Lung (tissue), 12 donors: Measurements from ENCODE around the gene SYT8. TPM values are rescaled to one million over a fixed set of nuclear protein-coding genes. Genes with fewer than 3 reads are reported as not detected.
"Not testable (repeated sequence)": the region's sequence is repeated elsewhere in the genome, so short reads cannot be mapped to it uniquely, and the experiment has no call there.

Experiments
- ATAC-seq: fragments of 200-7000 bp; cut with Tn5 transposase; one replicate; pipeline ENCODE4 v1.9.1; 2020; ENCODE audit warnings: moderate number of reproducible peaks; ENCODE audit not compliant: insufficient read depth, low FRiP score
- DNase-seq, 3 donors: peaks; one replicate each; pipeline ENCODE4 v3.0.0-alpha.2; 2013 to 2017
- H3K27ac ChIP-seq, 2 donors: one replicate each; pipeline ENCODE4 v1.5.1; 2013; ENCODE audit warnings: mild to moderate bottlenecking in 2 of 2, moderate library complexity in 2 of 2, control low read depth in 1 of 2, inconsistent platforms in 1 of 2, low read depth in 1 of 2, low read length in 1 of 2
- H3K27me3 ChIP-seq, 3 donors: one replicate each; pipeline ENCODE4 v1.5.1; 2013; ENCODE audit warnings: low read length in 2 of 3; ENCODE audit not compliant: control insufficient read depth in 3 of 3, insufficient read depth in 3 of 3
- H3K36me3 ChIP-seq, 4 donors: one replicate each; pipeline ENCODE4 v1.5.1; 2013; ENCODE audit warnings: low read length in 4 of 4, mild to moderate bottlenecking in 1 of 4, moderate library complexity in 1 of 4; ENCODE audit not compliant: control insufficient read depth in 4 of 4, insufficient read depth in 4 of 4
- H3K4me1 ChIP-seq, 5 donors: one replicate each; pipeline ENCODE4 v1.5.1; 2013; ENCODE audit warnings: low read length in 5 of 5, mild to moderate bottlenecking in 2 of 5, moderate library complexity in 1 of 5; ENCODE audit not compliant: control insufficient read depth in 5 of 5, insufficient read depth in 5 of 5
- H3K4me3 ChIP-seq: one replicate; pipeline ENCODE4 v1.5.1; 2013; ENCODE audit warnings: mild to moderate bottlenecking, control low read depth, moderate library complexity
- H3K9ac ChIP-seq, 2 donors: one replicate each; pipeline ENCODE4 v1.5.1; 2013; ENCODE audit warnings: low read length in 2 of 2, control low read depth in 1 of 2; ENCODE audit not compliant: insufficient read depth in 1 of 2
- H3K9me3 ChIP-seq, 4 donors: one replicate each; pipeline ENCODE4 v1.5.1; 2013; ENCODE audit warnings: low read length in 3 of 4, mild to moderate bottlenecking in 1 of 4, moderate library complexity in 1 of 4; ENCODE audit not compliant: control insufficient read depth in 4 of 4, insufficient read depth in 3 of 4
- WGBS, 2 donors: extraction: QIAGEN DNeasy Blood & Tissue Kit; methylation state at CpG; one replicate each; pipeline ENCODE4 v1.1.7; 2013; 5-methylcytosine and 5-hydroxymethylcytosine counted together
- polyA plus RNA-seq, 2 donors: library from polyadenylated mRNA; stranded (reverse); fragments of 200-250 nt; gene quantifications; one replicate each; pipeline ENCODE4 v1.2.1, GENCODE V29; 2013
- total RNA-seq, 2 donors: library from RNA; depleted of rRNA in 1 of 2; stranded (reverse); fragments of >200 nt in 1 of 2; gene quantifications; one replicate each; pipeline ENCODE4 v1.2.1, GENCODE V29; 2014 to 2021
- TF ChIP-seq, protein P1 (sequence below): IDR thresholded peaks from 2 replicates; pipeline ENCODE4 v1.5.1; 2012; ENCODE audit warnings: mild to moderate bottlenecking; ENCODE audit errors: control extremely low read depth, extremely low read depth
- donor health status: control.
- donor health status: control.
- donor health status: Bipolar disorder and iron deficiency.
- donor health status: healthy.
- donor health status: DM: yes; HTN: yes; CAD: no.

Gene SYT8
- total and polyA plus RNA-seq, 4 donors: 2.7 to 40.6 (median 16.9) TPM

DNA sequence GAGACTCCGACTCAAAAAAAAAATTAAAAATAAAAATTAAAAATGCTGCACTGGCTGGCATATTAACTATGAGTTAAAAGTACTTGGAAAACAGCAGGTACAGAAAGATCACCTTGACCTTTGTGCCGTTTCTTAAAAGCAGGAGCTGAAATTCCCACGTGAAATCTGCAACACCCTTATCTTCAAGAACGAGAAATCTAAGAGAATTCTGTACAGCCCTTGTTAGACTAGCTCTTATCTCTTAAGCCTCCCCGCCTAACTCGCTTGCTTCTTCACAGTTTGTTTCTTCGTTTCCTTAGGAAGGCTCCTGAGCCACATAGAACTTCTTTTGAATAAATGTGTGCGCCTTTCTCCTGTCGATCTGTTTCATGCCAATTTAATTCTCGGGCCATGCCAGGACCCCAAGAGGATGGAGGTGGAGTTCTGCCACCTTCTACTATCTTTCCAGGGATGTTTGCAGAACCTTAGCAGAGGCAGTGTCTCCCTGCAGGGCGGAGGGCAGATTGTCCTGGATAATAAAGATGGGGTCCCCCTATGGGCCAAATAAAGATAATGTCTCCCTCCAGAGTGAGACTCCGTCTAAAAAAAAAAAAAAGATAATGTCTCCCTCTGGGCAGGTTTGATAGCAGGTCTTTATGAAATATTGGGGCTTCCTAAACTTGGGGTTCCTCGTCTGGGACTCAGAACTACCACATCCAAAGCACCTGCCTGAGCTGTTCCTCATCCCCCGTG is 27.4 kb upstream of the SYT8 start:
- TF ChIP-seq, protein P1, sequence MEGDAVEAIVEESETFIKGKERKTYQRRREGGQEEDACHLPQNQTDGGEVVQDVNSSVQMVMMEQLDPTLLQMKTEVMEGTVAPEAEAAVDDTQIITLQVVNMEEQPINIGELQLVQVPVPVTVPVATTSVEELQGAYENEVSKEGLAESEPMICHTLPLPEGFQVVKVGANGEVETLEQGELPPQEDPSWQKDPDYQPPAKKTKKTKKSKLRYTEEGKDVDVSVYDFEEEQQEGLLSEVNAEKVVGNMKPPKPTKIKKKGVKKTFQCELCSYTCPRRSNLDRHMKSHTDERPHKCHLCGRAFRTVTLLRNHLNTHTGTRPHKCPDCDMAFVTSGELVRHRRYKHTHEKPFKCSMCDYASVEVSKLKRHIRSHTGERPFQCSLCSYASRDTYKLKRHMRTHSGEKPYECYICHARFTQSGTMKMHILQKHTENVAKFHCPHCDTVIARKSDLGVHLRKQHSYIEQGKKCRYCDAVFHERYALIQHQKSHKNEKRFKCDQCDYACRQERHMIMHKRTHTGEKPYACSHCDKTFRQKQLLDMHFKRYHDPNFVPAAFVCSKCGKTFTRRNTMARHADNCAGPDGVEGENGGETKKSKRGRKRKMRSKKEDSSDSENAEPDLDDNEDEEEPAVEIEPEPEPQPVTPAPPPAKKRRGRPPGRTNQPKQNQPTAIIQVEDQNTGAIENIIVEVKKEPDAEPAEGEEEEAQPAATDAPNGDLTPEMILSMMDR: no peak
- DNase-seq: peak in 1 of 3 donors; percentile 21
- 53 to 65% methylated on average over 14 of the region's 14 CpGs for WGBS, 2 donors
- H3K27me3 ChIP-seq: peaks cover 0 to 4% (median 0%) of the 10 kb centered on the region in 3 donors
- no peak overlapping the region for H3K9ac ChIP-seq
- no peak for ATAC-seq
- no peak overlapping the region for H3K27ac ChIP-seq
- no peaks in the 10 kb centered on the region for H3K36me3 ChIP-seq
- H3K4me3 ChIP-seq: no peak overlapping the region
- H3K4me1 ChIP-seq: no peaks in the 10 kb centered on the region
- peaks cover 0 to 3% (median 0%) of the 10 kb centered on the region in 4 donors for H3K9me3 ChIP-seq

DNA sequence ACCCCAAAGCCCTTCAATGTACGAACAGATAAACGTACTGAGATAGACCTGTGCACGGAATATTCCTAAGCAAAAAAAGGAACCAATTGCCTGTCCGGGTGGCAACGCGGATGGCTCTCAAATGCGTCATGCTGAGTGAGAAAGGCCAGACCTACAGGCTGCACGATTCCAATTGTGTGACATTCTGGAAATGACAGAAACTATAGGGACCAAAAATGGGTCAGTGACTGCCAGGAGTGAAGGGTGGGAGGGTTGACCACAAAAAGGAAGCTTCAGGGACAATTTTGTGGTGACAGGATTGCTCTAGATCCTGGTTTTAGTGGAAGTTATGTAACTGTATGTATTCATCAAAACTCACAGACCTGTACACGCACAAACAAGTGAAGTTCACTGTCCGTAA is 24.0 kb upstream of the SYT8 start:
- no peak overlapping the region for H3K27ac ChIP-seq

DNA sequence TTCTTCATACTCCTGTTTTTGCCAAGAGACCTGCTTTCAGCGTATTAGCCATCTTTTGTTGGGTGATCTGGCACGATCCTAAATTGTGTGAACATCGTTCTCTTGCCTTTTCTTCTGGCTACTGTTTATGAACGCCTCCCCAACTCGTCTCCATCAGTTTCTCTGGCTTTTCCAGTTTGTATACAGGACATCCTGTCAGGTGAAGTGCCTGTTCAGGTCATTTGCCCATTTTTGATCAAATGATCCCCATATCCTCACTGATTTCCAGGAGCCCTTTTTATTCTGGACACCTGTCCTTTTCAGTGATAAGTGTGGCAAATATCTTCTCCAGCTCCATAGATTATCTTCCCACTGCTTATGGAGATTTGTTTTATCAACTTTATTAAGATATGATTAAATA is 22.5 kb upstream of the SYT8 start:
- Histone ChIP-seq H3K9ac (no peak overlapping the region), H3K27ac (no peak overlapping the region), H3K9me3 (peaks cover 0 to 3% (median 0%) of the 10 kb centered on the region in 4 donors), H3K4me1 (no peaks in the 10 kb centered on the region), H3K36me3 (no peaks in the 10 kb centered on the region), H3K4me3 (no peak overlapping the region), H3K27me3 (no peaks in the 10 kb centered on the region)
- 88 to 91% methylated on average over 5 of the region's 5 CpGs for WGBS, 2 donors
- DNase-seq (no peak), ATAC-seq (no peak)
- TF ChIP-seq, protein P1: no peak

More for the DNA sequence above, 24.0 kb upstream of the SYT8 start:
- TF ChIP-seq, protein P1: no peak
- Histone ChIP-seq H3K27me3 (peaks cover 0 to under 1% (median 0%) of the 10 kb centered on the region in 3 donors), H3K36me3 (no peaks in the 10 kb centered on the region), H3K9ac (no peak overlapping the region), H3K4me1 (no peaks in the 10 kb centered on the region), H3K4me3 (no peak overlapping the region), H3K9me3 (peaks cover 0 to 3% (median 0%) of the 10 kb centered on the region in 4 donors)
- DNase-seq (no peak), ATAC-seq (no peak)
- 29 to 63% methylated on average over 10 of the region's 10 CpGs for WGBS, 2 donors

DNA sequence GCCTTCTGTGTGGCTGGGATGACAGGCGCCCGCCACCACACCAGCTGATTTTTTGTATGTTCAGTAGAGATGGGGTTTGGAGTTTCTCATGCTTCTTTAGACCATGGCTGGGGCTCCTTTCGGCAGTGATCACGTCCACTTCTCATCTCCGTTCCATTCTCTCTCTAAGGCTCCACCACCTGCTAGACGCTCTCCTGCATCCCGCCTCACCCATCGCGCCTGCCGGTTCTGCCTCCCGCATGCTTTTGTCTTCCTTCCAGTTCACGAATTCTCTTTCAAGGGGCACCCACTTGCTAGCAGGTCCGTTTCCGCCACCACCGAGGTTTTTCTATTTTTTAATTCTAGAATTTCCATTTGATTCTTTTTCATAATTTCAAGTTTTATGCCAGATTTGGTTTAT is 22.0 kb upstream of the SYT8 start:
- H3K9me3 ChIP-seq: peaks cover 0 to 3% (median 1%) of the 10 kb centered on the region in 4 donors
- H3K4me3 ChIP-seq: no peak overlapping the region
- H3K27ac ChIP-seq: no peak overlapping the region
- no peaks in the 10 kb centered on the region for H3K4me1 ChIP-seq
- H3K36me3 ChIP-seq: no peaks in the 10 kb centered on the region
- TF ChIP-seq, protein P1: no peak
- H3K27me3 ChIP-seq: no peaks in the 10 kb centered on the region
- no peak overlapping the region for H3K9ac ChIP-seq
- WGBS, 2 donors: 83 to 92% methylated on average over 15 of the region's 15 CpGs
- no peak for DNase-seq
- ATAC-seq: no peak

DNA sequence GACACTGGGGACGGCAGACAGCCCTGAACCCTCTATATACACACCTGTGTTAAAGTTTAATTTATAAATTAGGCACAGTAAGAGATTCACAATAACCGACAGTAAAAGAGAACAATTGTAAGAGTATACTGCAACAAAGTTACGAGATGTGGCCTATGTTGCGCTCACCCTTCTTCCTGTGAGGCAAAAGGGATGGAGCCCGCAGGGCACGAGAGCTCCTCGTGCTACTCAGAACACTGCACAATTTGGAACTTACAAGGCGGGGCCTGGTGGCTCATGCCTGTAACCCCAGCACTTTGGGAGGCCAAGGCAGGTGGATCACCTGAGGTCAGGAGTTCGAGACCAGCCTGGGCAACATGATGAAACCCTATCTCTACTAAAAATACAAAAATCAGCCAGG is 21.4 kb upstream of the SYT8 start:
- not testable (repeated sequence) for H3K9ac ChIP-seq, H3K36me3 ChIP-seq, DNase-seq, H3K27ac ChIP-seq, ATAC-seq, H3K4me3 ChIP-seq, H3K27me3 ChIP-seq, H3K9me3 ChIP-seq, H3K4me1 ChIP-seq
- WGBS, 2 donors: 61 to 85% methylated on average over 9 of the region's 9 CpGs
